Neural crest cell (in vitro differentiated cells): ENCODE results near the gene ROPN1. TPM values are rescaled to one million over a fixed set of nuclear protein-coding genes. Genes with fewer than 3 reads are reported as not detected.
A peak's percentile ranks its signal among the peaks of the same experiment; 100 is the strongest.
"Not testable (repeated sequence)": the region's sequence is repeated elsewhere in the genome, so short reads cannot be mapped to it uniquely, and the experiment has no call there.

ENCODE experiments used
- DNase-seq: peaks from one replicate; pipeline ENCODE4 v3.0.0; 2021; ENCODE audit warnings: low read depth, mixed read lengths, low spot score
- H3K27ac Mint-ChIP-seq: one replicate; pipeline ENCODE4 v1.8.0; 2021; ENCODE audit warnings: mild to moderate bottlenecking, mixed read lengths; ENCODE audit not compliant: unreplicated experiment
- H3K27me3 Mint-ChIP-seq: 2 replicates; pipeline ENCODE4 v1.8.0; 2021; ENCODE audit warnings: low read depth, mild to moderate bottlenecking, mixed read lengths
- H3K36me3 Mint-ChIP-seq: 2 replicates; pipeline ENCODE4 v1.8.0; 2021; ENCODE audit warnings: low read depth, mild to moderate bottlenecking, mixed read lengths
- H3K4me1 Mint-ChIP-seq: 2 replicates; pipeline ENCODE4 v1.8.0; 2021; ENCODE audit warnings: mixed read lengths
- H3K4me3 Mint-ChIP-seq: one replicate; pipeline ENCODE4 v1.8.0; 2021; ENCODE audit warnings: mild to moderate bottlenecking, mixed read lengths
- H3K9me3 Mint-ChIP-seq: 2 replicates; pipeline ENCODE4 v1.8.0; 2021; ENCODE audit warnings: mixed read lengths
- long read RNA-seq: library from polyadenylated mRNA; unstranded; transcript quantifications from one replicate; pipeline ENCODE4 v2.0.0, GENCODE V29; 2020
- total RNA-seq: library from RNA; stranded (reverse); gene quantifications from 2 replicates; pipeline ENCODE4 v1.2.1, GENCODE V29; 2021
- TF ChIP-seq, protein P1 (sequence below): fragments of 200-600 bp; sonication (generic); conservative IDR thresholded peaks from 2 replicates; pipeline ENCODE4 v1.5.0; 2021; ENCODE audit warnings: antibody characterized with exemption, mild to moderate bottlenecking

ROPN1 gene
- not detected in 2 replicates for total RNA-seq
- long read RNA-seq, result 0 reads

GRCh38 chr3:123991730-123992588, at the start of gene ROPN1:
Gene ROPN1, minus strand, starts transcription at chr3:123992124. Its CDS starts 11,643 bp downstream, at chr3:123980481.
- not testable (repeated sequence) for H3K9me3 Mint-ChIP-seq, DNase-seq, H3K36me3 Mint-ChIP-seq, H3K4me1 Mint-ChIP-seq, H3K27ac Mint-ChIP-seq
- Mint-ChIP-seq H3K4me3 (peak within 1 kb of the TSS; percentile 52), H3K27me3 (peaks cover 54% of the 10 kb centered on the region)

DNA sequence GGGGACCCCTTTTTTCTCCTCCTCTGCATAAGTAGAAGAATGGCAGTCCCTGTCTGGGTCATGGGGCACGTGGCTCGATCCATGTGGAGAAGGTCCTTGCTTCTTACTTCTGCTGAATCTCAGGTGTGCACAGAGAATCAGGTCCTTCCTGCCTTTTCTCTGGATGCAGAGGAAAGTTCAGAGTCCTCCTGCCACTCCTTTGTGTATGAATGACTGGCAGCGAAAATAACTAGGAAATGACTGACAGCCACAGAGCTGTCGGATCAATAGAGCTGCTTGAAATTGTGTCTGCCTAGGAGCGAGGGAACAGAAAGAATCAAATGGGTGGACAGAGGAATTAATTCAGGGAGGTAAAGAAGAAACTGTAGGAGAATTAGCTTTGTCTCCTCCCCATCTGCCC, 49.6 kb upstream of the ROPN1 start:
- Mint-ChIP-seq H3K9me3 (no peaks in the 10 kb centered on the region), H3K27me3 (no peaks in the 10 kb centered on the region), H3K36me3 (no peaks in the 10 kb centered on the region), H3K4me1 (peaks cover 9% of the 10 kb centered on the region), H3K4me3 (no peak overlapping the region), H3K27ac (no peak overlapping the region)
- TF ChIP-seq, protein P1, sequence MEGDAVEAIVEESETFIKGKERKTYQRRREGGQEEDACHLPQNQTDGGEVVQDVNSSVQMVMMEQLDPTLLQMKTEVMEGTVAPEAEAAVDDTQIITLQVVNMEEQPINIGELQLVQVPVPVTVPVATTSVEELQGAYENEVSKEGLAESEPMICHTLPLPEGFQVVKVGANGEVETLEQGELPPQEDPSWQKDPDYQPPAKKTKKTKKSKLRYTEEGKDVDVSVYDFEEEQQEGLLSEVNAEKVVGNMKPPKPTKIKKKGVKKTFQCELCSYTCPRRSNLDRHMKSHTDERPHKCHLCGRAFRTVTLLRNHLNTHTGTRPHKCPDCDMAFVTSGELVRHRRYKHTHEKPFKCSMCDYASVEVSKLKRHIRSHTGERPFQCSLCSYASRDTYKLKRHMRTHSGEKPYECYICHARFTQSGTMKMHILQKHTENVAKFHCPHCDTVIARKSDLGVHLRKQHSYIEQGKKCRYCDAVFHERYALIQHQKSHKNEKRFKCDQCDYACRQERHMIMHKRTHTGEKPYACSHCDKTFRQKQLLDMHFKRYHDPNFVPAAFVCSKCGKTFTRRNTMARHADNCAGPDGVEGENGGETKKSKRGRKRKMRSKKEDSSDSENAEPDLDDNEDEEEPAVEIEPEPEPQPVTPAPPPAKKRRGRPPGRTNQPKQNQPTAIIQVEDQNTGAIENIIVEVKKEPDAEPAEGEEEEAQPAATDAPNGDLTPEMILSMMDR, result no peak
- DNase-seq, result no peak

- H3K9me3 Mint-ChIP-seq, result no peaks in the 10 kb centered on the region
Observed at GRCh38 chr3:124037326-124037725, 45.4 kb upstream of the ROPN1 start.

DNA sequence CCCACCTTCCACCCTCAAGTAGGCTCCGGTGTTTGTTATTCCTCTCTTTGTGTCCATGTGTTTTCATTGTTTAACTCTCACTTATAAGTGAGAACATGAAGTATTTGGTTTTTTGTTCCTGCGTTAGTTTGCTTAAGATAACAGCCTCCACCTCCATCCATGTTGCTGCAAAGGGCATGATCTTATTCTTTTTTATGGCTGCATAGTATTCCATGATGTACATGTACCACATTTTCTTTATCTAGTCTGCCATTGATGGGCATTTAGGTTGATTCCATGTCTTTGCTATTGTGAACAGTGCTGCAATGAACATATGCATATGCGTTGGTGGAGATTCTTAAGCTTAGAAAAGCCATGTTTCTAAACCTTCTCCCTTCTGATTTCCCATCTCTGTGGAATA, 44.3 kb upstream of the ROPN1 start:
- H3K4me3 Mint-ChIP-seq, result peak overlapping the region; percentile 94
- DNase-seq, H3K27ac Mint-ChIP-seq, H3K27me3 Mint-ChIP-seq, H3K36me3 Mint-ChIP-seq, H3K9me3 Mint-ChIP-seq: not testable (repeated sequence)
- H3K4me1 Mint-ChIP-seq, result peaks cover 29% of the 10 kb centered on the region

More at GRCh38 chr3:124037326-124037725, 45.4 kb upstream of the ROPN1 start:
- Mint-ChIP-seq H3K27me3 (peaks cover 9% of the 10 kb centered on the region), H3K27ac (no peak overlapping the region), H3K36me3 (no peaks in the 10 kb centered on the region), H3K4me3 (no peak overlapping the region), H3K4me1 (peaks cover 21% of the 10 kb centered on the region)
- TF ChIP-seq, protein P1, result no peak
- no peak for DNase-seq

- peaks cover 9% of the 10 kb centered on the region for H3K27me3 Mint-ChIP-seq
- H3K4me1 Mint-ChIP-seq, result peaks cover 30% of the 10 kb centered on the region
- no peaks in the 10 kb centered on the region for H3K9me3 Mint-ChIP-seq
- no peak overlapping the region for H3K27ac Mint-ChIP-seq
- TF ChIP-seq, protein P1, result no peak
- peak overlapping the region; percentile 94 for H3K4me3 Mint-ChIP-seq
- no peaks in the 10 kb centered on the region for H3K36me3 Mint-ChIP-seq
- no peak for DNase-seq
Observed at GRCh38 chr3:124035463-124036121, 43.7 kb upstream of the ROPN1 start.

DNA sequence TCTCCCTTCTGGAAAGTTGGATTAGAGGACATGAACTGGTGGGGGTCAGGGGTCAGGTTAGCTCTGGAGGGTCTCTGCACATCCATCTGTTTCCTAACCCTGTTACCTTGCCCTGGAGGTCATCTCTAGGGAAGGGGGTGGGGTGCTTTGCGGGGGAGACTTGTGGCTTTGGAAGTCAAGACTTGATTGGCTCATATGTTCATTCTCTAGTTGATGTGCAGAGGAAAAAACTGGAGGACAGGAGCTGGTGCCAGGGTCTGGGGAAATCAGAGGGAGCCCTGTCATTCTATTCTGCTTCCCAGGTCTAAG, 42.9 kb upstream of the ROPN1 start:
- Mint-ChIP-seq H3K27me3 (peaks cover 11% of the 10 kb centered on the region), H3K36me3 (no peaks in the 10 kb centered on the region), H3K9me3 (no peaks in the 10 kb centered on the region), H3K27ac (no peak overlapping the region), H3K4me3 (peak overlapping the region; percentile 94), H3K4me1 (peaks cover 27% of the 10 kb centered on the region)
- DNase-seq, result no peak
- TF ChIP-seq, protein P1, result no peak
